ENCODE measurements around the gene TMEM53. TPM values are rescaled to one million over a fixed set of nuclear protein-coding genes. Genes with fewer than 3 reads are reported as not detected.

TMEM53 gene
- total and polyA plus RNA-seq, 8 donors = 2.4 to 22.8 (median 7.0) TPM

DNA sequence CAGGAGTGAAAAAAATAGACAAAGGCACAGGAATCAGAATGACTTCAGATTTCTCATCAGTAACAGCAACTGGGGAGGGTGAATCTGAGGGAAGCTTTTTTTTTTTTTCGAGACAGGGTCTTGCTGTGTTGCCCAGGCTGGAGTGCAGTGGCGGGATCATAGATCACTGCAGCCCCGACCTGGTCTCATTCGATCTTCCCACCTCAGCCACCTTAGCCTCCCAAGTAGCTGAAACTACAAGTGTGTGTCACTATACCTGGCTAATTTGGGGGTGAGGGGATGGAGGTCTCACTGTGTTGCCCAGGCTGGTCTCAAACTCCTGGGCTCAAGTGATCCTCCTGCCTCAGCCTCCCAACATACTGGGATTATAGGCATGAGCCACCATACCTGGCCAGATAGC, 10.9 kb upstream of the TMEM53 start:
- no peaks in the 10 kb centered on the region for H3K4me1 ChIP-seq
- H3K4me3 ChIP-seq = no peak overlapping the region
- no peak overlapping the region for H3K27ac ChIP-seq
- no peaks in the 10 kb centered on the region for H3K36me3 ChIP-seq
- no peaks in the 10 kb centered on the region for H3K9me3 ChIP-seq
- no peak for DNase-seq
- no peaks in the 10 kb centered on the region for H3K27me3 ChIP-seq
- intact Hi-C loops (cut with DNase I; ENCODE audit: low total_unique reads) = no loop called here
- TF ChIP-seq, protein P1, sequence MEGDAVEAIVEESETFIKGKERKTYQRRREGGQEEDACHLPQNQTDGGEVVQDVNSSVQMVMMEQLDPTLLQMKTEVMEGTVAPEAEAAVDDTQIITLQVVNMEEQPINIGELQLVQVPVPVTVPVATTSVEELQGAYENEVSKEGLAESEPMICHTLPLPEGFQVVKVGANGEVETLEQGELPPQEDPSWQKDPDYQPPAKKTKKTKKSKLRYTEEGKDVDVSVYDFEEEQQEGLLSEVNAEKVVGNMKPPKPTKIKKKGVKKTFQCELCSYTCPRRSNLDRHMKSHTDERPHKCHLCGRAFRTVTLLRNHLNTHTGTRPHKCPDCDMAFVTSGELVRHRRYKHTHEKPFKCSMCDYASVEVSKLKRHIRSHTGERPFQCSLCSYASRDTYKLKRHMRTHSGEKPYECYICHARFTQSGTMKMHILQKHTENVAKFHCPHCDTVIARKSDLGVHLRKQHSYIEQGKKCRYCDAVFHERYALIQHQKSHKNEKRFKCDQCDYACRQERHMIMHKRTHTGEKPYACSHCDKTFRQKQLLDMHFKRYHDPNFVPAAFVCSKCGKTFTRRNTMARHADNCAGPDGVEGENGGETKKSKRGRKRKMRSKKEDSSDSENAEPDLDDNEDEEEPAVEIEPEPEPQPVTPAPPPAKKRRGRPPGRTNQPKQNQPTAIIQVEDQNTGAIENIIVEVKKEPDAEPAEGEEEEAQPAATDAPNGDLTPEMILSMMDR (IDR thresholded peaks at IDR 0.05) = no peak
- no peak for TF ChIP-seq POLR2A (IDR thresholded peaks at IDR 0.05)
- TF ChIP-seq EP300 (IDR thresholded peaks at IDR 0.05) = no peak
- no peak for TF ChIP-seq POLR2AphosphoS5 (IDR thresholded peaks at IDR 0.05)
- WGBS, 5 donors = 89 to 97% (median 93%) methylated on average over 4 of the region's 4 CpGs

DNA sequence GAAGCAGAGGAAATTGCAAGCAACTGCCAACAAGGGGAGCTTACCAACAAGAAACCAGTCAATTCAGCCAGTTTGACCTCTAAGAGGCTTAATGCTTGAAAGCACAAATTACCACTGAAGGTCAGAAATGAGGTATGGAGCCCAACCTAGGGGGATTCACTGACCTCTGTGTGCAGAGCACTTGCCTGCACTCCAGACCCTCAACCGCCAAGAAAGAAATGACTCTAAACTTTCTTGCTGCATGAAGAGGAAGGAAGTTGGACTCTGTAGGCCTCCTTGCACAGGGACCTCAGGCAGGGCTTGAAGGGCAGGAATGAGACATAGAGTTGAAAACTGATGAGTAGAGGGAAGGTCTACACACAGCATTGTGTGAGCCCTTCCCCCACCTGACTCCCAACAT, 10.2 kb upstream of the TMEM53 start:
- H3K27me3 ChIP-seq = no peaks in the 10 kb centered on the region
- H3K36me3 ChIP-seq = no peaks in the 10 kb centered on the region
- intact Hi-C loops (cut with DNase I; ENCODE audit: low total_unique reads) = no loop called here
- DNase-seq = no peak
- H3K4me1 ChIP-seq = no peaks in the 10 kb centered on the region
- TF ChIP-seq POLR2A (IDR thresholded peaks at IDR 0.05) = no peak
- TF ChIP-seq, protein P1 (IDR thresholded peaks at IDR 0.05) = no peak
- TF ChIP-seq POLR2AphosphoS5 (IDR thresholded peaks at IDR 0.05) = no peak
- TF ChIP-seq EP300 (IDR thresholded peaks at IDR 0.05) = no peak
- no peaks in the 10 kb centered on the region for H3K9me3 ChIP-seq
- 70 to 90% (median 82%) methylated on average over 1 of the region's 1 CpG for WGBS, 5 donors
- peak overlapping the region in 1 of 5 donors; percentile 8 for H3K27ac ChIP-seq
- no peak overlapping the region for H3K4me3 ChIP-seq

DNA sequence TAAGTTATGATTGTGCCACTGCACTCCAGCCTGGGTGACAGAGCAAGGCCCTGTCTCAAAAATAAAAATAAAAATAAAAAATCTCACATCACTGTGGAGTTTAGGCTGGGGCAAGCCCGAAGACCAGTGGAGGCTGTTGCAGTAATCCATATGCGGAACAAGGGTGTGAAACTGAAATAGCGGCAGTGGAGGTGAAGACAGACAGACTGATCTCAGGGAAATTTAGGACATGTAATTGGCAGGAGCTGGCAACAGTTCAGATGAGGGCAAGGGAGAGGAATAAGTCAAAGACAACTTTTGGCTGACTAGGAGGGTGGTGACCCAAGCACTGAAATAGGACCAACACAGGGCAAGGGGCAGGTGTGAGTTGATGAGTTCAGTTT, 8.6 kb upstream of the TMEM53 start:
- Histone ChIP-seq H3K4me3 (no peak overlapping the region), H3K27me3 (no peaks in the 10 kb centered on the region), H3K27ac (no peak overlapping the region), H3K36me3 (no peaks in the 10 kb centered on the region), H3K4me1 (peaks cover 0 to 9% (median 0%) of the 10 kb centered on the region in 4 donors), H3K9me3 (no peaks in the 10 kb centered on the region)
- intact Hi-C loops (cut with DNase I; ENCODE audit: low total_unique reads) = no loop called here
- WGBS, 5 donors = 93 to 99% (median 98%) methylated on average over 3 of the region's 3 CpGs
- no peak for DNase-seq
- TF ChIP-seq POLR2AphosphoS5 (IDR thresholded peaks at IDR 0.05) (no peak), POLR2A (IDR thresholded peaks at IDR 0.05) (no peak), EP300 (IDR thresholded peaks at IDR 0.05) (no peak)
- TF ChIP-seq, protein P1 (IDR thresholded peaks at IDR 0.05) = no peak

DNA sequence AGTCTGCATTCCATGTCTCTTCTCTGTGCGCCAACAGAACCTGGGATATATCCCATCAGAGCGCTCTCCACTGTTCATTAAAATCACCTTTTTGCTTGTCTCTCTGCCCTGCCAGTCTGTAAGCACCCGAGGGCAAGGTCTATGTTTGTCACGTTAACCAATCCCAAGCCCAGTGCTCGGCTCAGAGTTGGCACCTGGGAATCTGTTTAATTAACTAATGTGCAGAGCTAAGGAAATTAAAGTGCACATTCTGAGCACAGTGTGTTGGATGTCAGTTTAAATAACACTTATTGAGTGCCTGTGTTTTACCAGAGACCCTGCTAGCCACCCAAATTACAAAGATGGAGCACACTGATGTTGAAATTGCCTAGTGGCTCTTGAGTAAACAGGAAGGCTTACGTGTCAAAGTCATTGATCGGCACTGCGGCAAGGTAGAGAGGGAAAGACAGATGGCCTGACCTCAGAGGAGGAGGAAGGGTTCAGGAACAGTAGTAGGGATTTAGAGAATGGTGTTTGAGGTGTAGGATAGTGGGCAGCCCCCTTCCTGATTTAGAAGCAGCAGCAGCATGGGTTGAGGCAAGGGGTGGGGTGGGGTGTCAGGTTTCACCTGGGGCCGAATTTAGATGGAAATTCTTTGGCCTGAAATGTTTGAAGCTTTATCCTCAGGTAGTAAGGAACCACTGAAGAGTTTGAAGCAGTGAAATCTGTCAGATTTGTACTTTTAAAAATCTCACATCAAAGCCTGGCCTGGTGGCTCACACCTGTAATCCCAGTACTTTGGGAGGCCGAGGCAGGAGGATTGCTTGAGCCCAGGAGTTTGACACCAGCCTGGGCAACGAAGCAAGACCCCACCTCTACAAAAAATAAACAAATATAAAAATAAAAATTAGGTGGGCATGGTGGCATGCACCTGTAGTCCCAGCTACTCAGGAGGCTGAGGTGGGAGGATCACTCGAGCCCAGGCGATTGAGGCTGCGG, 7.9 kb upstream of the TMEM53 start:
- 71 to 80% (median 74%) methylated on average over 14 of the region's 14 CpGs for WGBS, 5 donors
- intact Hi-C loops (cut with DNase I; ENCODE audit: low total_unique reads) = no loop called here
- peaks cover 0 to 16% (median 2%) of the 10 kb centered on the region in 4 donors for H3K4me1 ChIP-seq
- no peaks in the 10 kb centered on the region for H3K27me3 ChIP-seq
- H3K27ac ChIP-seq = no peak overlapping the region
- DNase-seq = no peak
- no peak overlapping the region for H3K4me3 ChIP-seq
- H3K9me3 ChIP-seq = no peaks in the 10 kb centered on the region
- no peaks in the 10 kb centered on the region for H3K36me3 ChIP-seq
- TF ChIP-seq POLR2AphosphoS5 (IDR thresholded peaks at IDR 0.05) = no peak
- no peak for TF ChIP-seq EP300 (IDR thresholded peaks at IDR 0.05)

DNA sequence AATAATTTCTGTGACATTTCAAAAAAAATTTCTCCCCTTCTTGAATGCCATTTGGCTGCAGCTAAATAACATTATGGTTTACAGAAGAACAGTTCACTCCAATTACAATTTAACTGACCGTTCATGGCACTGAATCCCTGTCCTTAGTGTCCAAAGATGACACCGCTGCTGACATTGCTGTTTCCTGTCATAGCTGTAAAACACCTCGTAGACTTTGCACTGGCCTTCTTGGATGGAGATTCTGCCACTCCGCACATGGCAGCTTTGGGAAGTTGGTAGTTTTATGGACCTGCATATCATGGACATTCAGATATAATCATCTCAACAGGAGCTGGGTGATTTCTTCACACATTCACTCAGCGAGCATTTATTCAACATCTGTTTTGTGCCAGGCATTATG, 5.2 kb upstream of the TMEM53 start:
- Histone ChIP-seq H3K27ac (no peak overlapping the region), H3K9me3 (no peaks in the 10 kb centered on the region), H3K27me3 (no peaks in the 10 kb centered on the region), H3K4me1 (peaks cover 13 to 42% (median 14%) of the 10 kb centered on the region in 4 donors), H3K4me3 (no peak overlapping the region), H3K36me3 (no peaks in the 10 kb centered on the region)
- no peak for DNase-seq
- no peak for TF ChIP-seq EP300 (IDR thresholded peaks at IDR 0.05)
- TF ChIP-seq POLR2A (IDR thresholded peaks at IDR 0.05) = no peak
- TF ChIP-seq POLR2AphosphoS5 (IDR thresholded peaks at IDR 0.05) = no peak
- TF ChIP-seq, protein P1 (IDR thresholded peaks at IDR 0.05) = no peak
- intact Hi-C loops (cut with DNase I; ENCODE audit: low total_unique reads) = no loop called here
- WGBS, 5 donors = 88 to 96% (median 88%) methylated on average over 5 of the region's 5 CpGs

Data from stomach (tissue), 9 donors.